Upper lobe of left lung (tissue), 6 donors: ENCODE results near the gene FANCC. TPM values are rescaled to one million over a fixed set of nuclear protein-coding genes. Genes with fewer than 3 reads are reported as not detected.

Experiments used
- ATAC-seq, 2 donors: fragments of 200-7000 bp; cut with Tn5 transposase; one replicate each; pipeline ENCODE4 v1.9.1; 2022; ENCODE audit warnings: mild to moderate bottlenecking in 2 of 2, moderate library complexity in 2 of 2; ENCODE audit not compliant: low FRiP score in 2 of 2
- DNase-seq, 2 donors: peaks; one replicate each; pipeline ENCODE4 v3.0.0-alpha.2; 2019 to 2020
- H3K27ac ChIP-seq, 4 donors: fragments of 200-600 bp; sonication (generic); one replicate each; pipeline ENCODE4 v1.5.1; 2016 to 2019
- H3K27me3 ChIP-seq, 4 donors: fragments of 200-600 bp; sonication (generic); one replicate each; pipeline ENCODE4 v1.5.1; 2017 to 2019
- H3K36me3 ChIP-seq, 4 donors: fragments of 200-600 bp; sonication (generic); one replicate each; pipeline ENCODE4 v1.5.1; 2016 to 2019
- H3K4me1 ChIP-seq, 4 donors: fragments of 200-600 bp; sonication (generic); one replicate each; pipeline ENCODE4 v1.5.1; 2018 to 2019
- H3K4me3 ChIP-seq, 4 donors: fragments of 200-600 bp; sonication (generic); one replicate each; pipeline ENCODE4 v1.5.1; 2017 to 2019; ENCODE audit warnings: mild to moderate bottlenecking in 2 of 4, moderate library complexity in 1 of 4
- H3K9me3 ChIP-seq, 4 donors: fragments of 200-600 bp; sonication (generic); one replicate each; pipeline ENCODE4 v1.5.1; 2018 to 2019
- EP300 ChIP-seq, 4 donors: sonication (generic); formaldehyde crosslinking; IDR thresholded peaks; one replicate each; pipeline ENCODE4 v1.5.1; 2017; ENCODE audit warnings: antibody characterized with exemption in 4 of 4, control low read depth in 2 of 4
- POLR2A ChIP-seq, 4 donors: fragments of 450-650 bp; IDR thresholded peaks; one replicate each; pipeline ENCODE4 v1.5.1; 2016 to 2017; ENCODE audit warnings: antibody characterized with exemption in 4 of 4, mild to moderate bottlenecking in 2 of 4
- POLR2AphosphoS5 ChIP-seq, 2 donors: sonication (generic); formaldehyde crosslinking; IDR thresholded peaks; one replicate each; pipeline ENCODE4 v1.5.1; 2017; ENCODE audit warnings: antibody characterized with exemption in 2 of 2
- WGBS, 2 donors: methylation state at CpG; one replicate each; pipeline ENCODE4 v1.1.5; 2017 to 2018; 5-methylcytosine and 5-hydroxymethylcytosine counted together
- total RNA-seq, 6 donors: library from RNA; depleted of rRNA in 4 of 6; stranded (reverse); fragments of >200 nt in 4 of 6; gene quantifications; one replicate each; pipeline versions ENCODE4 v1.1.0 to v1.2.1, GENCODE V29; 2016 to 2021
- TF ChIP-seq, protein P1 (sequence below), 6 experiments: fragments of 450-650 bp in 4 of 6; fragments of 200-600 bp in 2 of 6; sonication (generic) in 2 of 6; IDR thresholded peaks; one replicate each; pipeline ENCODE4 v1.5.1; 2016 to 2019; ENCODE audit warnings: antibody characterized with exemption in 6 of 6
- donor health status: DM: no; HTN: no; CAD: no; lungs with moderate emphysema.
- donor health status: DM: no; HTN: yes; CAD: no; lungs with severe emphysema.

FANCC gene
- total RNA-seq, 6 donors from 2014 or later, result 6.7 to 27.2 (median 10.8) TPM

DNA sequence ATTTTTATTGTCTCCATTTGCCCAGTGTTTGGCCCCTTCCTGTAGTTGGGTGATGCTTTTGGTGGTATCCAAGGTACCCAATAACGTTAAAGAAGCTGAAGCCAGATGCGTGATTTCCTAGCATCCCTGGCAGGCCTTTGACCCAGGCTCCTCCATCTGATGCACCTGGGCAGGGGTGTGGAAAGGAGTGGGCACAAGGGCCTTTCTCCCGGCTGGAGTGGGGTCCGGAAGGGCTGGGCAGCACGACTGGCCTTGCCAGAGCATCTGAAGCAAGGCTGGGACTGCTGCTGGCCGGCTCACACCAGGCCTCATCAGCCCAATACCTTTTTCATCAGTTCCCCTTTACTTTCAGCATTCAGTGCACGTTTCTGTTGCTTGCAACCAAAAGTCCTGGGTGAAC lies 220.2 kb downstream of the FANCC start:
- Histone ChIP-seq H3K4me1 (peaks cover 17 to 40% (median 33%) of the 10 kb centered on the region in 4 donors), H3K36me3 (peaks cover 0 to 7% (median 0%) of the 10 kb centered on the region in 4 donors), H3K27ac (peak overlapping the region in 1 of 4 donors; percentile 66), H3K4me3 (no peak overlapping the region), H3K27me3 (no peaks in the 10 kb centered on the region), H3K9me3 (no peaks in the 10 kb centered on the region)
- TF ChIP-seq, protein P1, sequence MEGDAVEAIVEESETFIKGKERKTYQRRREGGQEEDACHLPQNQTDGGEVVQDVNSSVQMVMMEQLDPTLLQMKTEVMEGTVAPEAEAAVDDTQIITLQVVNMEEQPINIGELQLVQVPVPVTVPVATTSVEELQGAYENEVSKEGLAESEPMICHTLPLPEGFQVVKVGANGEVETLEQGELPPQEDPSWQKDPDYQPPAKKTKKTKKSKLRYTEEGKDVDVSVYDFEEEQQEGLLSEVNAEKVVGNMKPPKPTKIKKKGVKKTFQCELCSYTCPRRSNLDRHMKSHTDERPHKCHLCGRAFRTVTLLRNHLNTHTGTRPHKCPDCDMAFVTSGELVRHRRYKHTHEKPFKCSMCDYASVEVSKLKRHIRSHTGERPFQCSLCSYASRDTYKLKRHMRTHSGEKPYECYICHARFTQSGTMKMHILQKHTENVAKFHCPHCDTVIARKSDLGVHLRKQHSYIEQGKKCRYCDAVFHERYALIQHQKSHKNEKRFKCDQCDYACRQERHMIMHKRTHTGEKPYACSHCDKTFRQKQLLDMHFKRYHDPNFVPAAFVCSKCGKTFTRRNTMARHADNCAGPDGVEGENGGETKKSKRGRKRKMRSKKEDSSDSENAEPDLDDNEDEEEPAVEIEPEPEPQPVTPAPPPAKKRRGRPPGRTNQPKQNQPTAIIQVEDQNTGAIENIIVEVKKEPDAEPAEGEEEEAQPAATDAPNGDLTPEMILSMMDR (IDR thresholded peaks at IDR 0.05), result no peak
- TF ChIP-seq POLR2AphosphoS5 (IDR thresholded peaks at IDR 0.05) (no peak), POLR2A (IDR thresholded peaks at IDR 0.05) (no peak), EP300 (IDR thresholded peaks at IDR 0.05) (no peak)
- no peak for ATAC-seq
- 87 to 92% methylated on average over 7 of the region's 7 CpGs for WGBS, 2 donors
- no peak for DNase-seq

DNA sequence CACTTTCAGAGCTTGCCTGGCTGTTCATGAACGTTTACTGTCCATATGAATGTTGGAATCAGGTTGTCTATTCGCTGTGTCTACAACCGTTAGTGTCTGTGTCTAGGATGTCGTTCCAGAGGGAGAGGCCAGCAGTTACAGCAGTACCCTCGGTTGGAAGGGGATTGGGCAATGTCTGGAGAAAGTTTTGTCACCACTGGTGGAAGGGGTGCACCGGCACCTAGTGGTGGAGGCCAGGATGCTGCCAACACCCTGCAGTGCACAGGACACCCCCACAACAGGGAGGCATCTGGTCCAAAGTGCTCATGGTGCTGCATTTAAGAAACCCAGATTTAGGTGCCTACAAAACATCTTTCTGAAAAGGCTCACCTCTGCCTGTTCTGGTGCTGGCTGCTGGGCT lies 220.7 kb downstream of the FANCC start:
- Histone ChIP-seq H3K9me3 (no peaks in the 10 kb centered on the region), H3K27ac (peak overlapping the region in 2 of 4 donors; percentile 28 to 66), H3K4me3 (no peak overlapping the region), H3K36me3 (peaks cover 0 to 4% (median 0%) of the 10 kb centered on the region in 4 donors), H3K4me1 (peaks cover 22 to 45% (median 38%) of the 10 kb centered on the region in 4 donors), H3K27me3 (no peaks in the 10 kb centered on the region)
- 55 to 70% methylated on average over 5 to 6 of the region's 6 CpGs for WGBS, 2 donors
- DNase-seq (no peak), ATAC-seq (no peak)
- TF ChIP-seq, protein P1 (IDR thresholded peaks at IDR 0.05), result peak in 1 of 6 experiments; percentile 17
- no peak for TF ChIP-seq EP300 (IDR thresholded peaks at IDR 0.05)
- TF ChIP-seq POLR2AphosphoS5 (IDR thresholded peaks at IDR 0.05), result no peak
- no peak for TF ChIP-seq POLR2A (IDR thresholded peaks at IDR 0.05)

GRCh38 chr9:95096381-95096780 lies 221.1 kb downstream of the FANCC start:
- ATAC-seq, result no peak
- DNase-seq, result no peak
- Histone ChIP-seq H3K4me1 (peaks cover 24 to 49% (median 41%) of the 10 kb centered on the region in 4 donors), H3K36me3 (peaks cover 0 to 4% (median 0%) of the 10 kb centered on the region in 4 donors), H3K27ac (peak overlapping the region in 2 of 4 donors; percentile 28 to 66), H3K4me3 (no peak overlapping the region), H3K27me3 (no peaks in the 10 kb centered on the region), H3K9me3 (no peaks in the 10 kb centered on the region)
- 90 to 97% methylated on average over 9 to 12 of the region's 12 CpGs for WGBS, 2 donors
- TF ChIP-seq EP300 (IDR thresholded peaks at IDR 0.05) (no peak), POLR2A (IDR thresholded peaks at IDR 0.05) (no peak), POLR2AphosphoS5 (IDR thresholded peaks at IDR 0.05) (no peak)
- TF ChIP-seq, protein P1 (IDR thresholded peaks at IDR 0.05), result no peak

GRCh38 chr9:95095641-95096355 lies 221.7 kb downstream of the FANCC start:
- no peaks in the 10 kb centered on the region for H3K9me3 ChIP-seq
- H3K4me3 ChIP-seq, result no peak overlapping the region
- peak overlapping the region in 3 of 4 donors; percentile 27 to 66 (median 28) for H3K27ac ChIP-seq
- DNase-seq, result no peak
- no peak for ATAC-seq
- WGBS, 2 donors, result 82 to 84% methylated on average over 22 of the region's 22 CpGs
- TF ChIP-seq, protein P1 (IDR thresholded peaks at IDR 0.05), result no peak
- no peak for TF ChIP-seq EP300 (IDR thresholded peaks at IDR 0.05)
- TF ChIP-seq POLR2AphosphoS5 (IDR thresholded peaks at IDR 0.05), result no peak
- TF ChIP-seq POLR2A (IDR thresholded peaks at IDR 0.05), result no peak
- peaks cover 30 to 55% (median 47%) of the 10 kb centered on the region in 4 donors for H3K4me1 ChIP-seq
- H3K36me3 ChIP-seq, result peaks cover 0 to 3% (median 0%) of the 10 kb centered on the region in 4 donors
- H3K27me3 ChIP-seq, result no peaks in the 10 kb centered on the region
